CD14-positive monocyte (primary cell): ENCODE data around the gene RAB1A. TPM values are rescaled to one million over a fixed set of nuclear protein-coding genes. Genes with fewer than 3 reads are reported as not detected.

Experiments
- DNase-seq, 3 donors: peaks; one replicate each; pipeline ENCODE4 v3.0.0-alpha.2; 2011 to 2022
- H2AFZ ChIP-seq: 2 replicates; pipeline ENCODE4 v1.6.0; 2012; ENCODE audit warnings: mild to moderate bottlenecking, low read depth, low read length, inconsistent platforms; ENCODE audit not compliant: insufficient read depth, poor library complexity, severe bottlenecking
- H3K27ac ChIP-seq, 2 donors: 1 replicate in 1 of 2; 2 replicates in 1 of 2; pipeline ENCODE4 v1.5.1; 2012 to 2013; ENCODE audit warnings: low read length in 2 of 2, control low read depth in 1 of 2, inconsistent platforms in 1 of 2, low read depth in 1 of 2, mild to moderate bottlenecking in 1 of 2
- H3K27me3 ChIP-seq, 2 donors: one replicate each; pipeline versions ENCODE4 v1.6.0 to v1.6.1; 2011 to 2013; ENCODE audit warnings: low read length in 2 of 2; ENCODE audit not compliant: control insufficient read depth in 2 of 2, insufficient read depth in 2 of 2
- H3K36me3 ChIP-seq, 2 donors: replicated peaks in 1 of 2; 1 replicate in 1 of 2; 2 replicates in 1 of 2; pipeline versions ENCODE4 v1.5.1 to v1.6.1; 2012 to 2013; ENCODE audit warnings: low read length in 2 of 2, control low read depth in 1 of 2, inconsistent platforms in 1 of 2, mild to moderate bottlenecking in 1 of 2; ENCODE audit not compliant: insufficient read depth in 2 of 2, control insufficient read depth in 1 of 2
- H3K4me1 ChIP-seq, 2 donors: 1 replicate in 1 of 2; 2 replicates in 1 of 2; pipeline versions ENCODE4 v1.5.1 to v1.6.1; 2012 to 2013; ENCODE audit warnings: low read length in 2 of 2, control low read depth in 1 of 2, inconsistent platforms in 1 of 2, mild to moderate bottlenecking in 1 of 2, moderate library complexity in 1 of 2; ENCODE audit not compliant: insufficient read depth in 2 of 2, control insufficient read depth in 1 of 2
- H3K4me2 ChIP-seq: replicated peaks from 2 replicates; pipeline ENCODE3; 2012; ENCODE audit warnings: low read length, moderate library complexity, mild to moderate bottlenecking; ENCODE audit not compliant: poor library complexity, severe bottlenecking; ENCODE audit errors: extremely low read depth
- H3K4me3 ChIP-seq, 3 experiments: fragments of 200-600 bp in 1 of 3; sonication (generic) in 1 of 3; replicated peaks in 1 of 3; 1 replicate in 2 of 3; 2 replicates in 1 of 3; pipeline ENCODE4 v1.5.1; 2011 to 2013; ENCODE audit warnings: low read length in 3 of 3, mild to moderate bottlenecking in 3 of 3, control low read depth in 2 of 3, low read depth in 2 of 3, inconsistent platforms in 1 of 3, moderate library complexity in 1 of 3
- H3K79me2 ChIP-seq: 2 replicates; pipeline ENCODE4 v1.6.0; 2012; ENCODE audit warnings: mild to moderate bottlenecking, control low read depth, inconsistent platforms, low read length, moderate library complexity; ENCODE audit not compliant: insufficient read depth
- H3K9ac ChIP-seq: 2 replicates; pipeline ENCODE4 v1.6.0; 2017; ENCODE audit warnings: low read length, mild to moderate bottlenecking; ENCODE audit not compliant: insufficient read depth, poor library complexity, severe bottlenecking
- H3K9me3 ChIP-seq, 2 donors: replicated peaks in 1 of 2; 1 replicate in 1 of 2; 2 replicates in 1 of 2; pipeline versions ENCODE4 v1.5.1 to v1.6.1; 2012 to 2013; ENCODE audit warnings: low read length in 2 of 2, control low read depth in 1 of 2; ENCODE audit not compliant: control insufficient read depth in 1 of 2, insufficient read depth in 1 of 2
- H4K20me1 ChIP-seq: 2 replicates; pipeline ENCODE4 v1.6.0; 2012; ENCODE audit warnings: mild to moderate bottlenecking, low read length, control low read depth, moderate library complexity; ENCODE audit not compliant: insufficient read depth
- H3K27ac Mint-ChIP-seq, 7 donors: one replicate each; pipeline ENCODE4 v1.8.0; 2020; ENCODE audit warnings: mild to moderate bottlenecking in 7 of 7, mixed read lengths in 7 of 7, moderate library complexity in 6 of 7, inconsistent platforms in 2 of 7
- H3K27me3 Mint-ChIP-seq, 3 donors: one replicate each; pipeline ENCODE4 v1.8.0; 2021 to 2022; ENCODE audit warnings: low read depth in 3 of 3, mild to moderate bottlenecking in 3 of 3, mixed read lengths in 3 of 3, moderate library complexity in 3 of 3, inconsistent platforms in 1 of 3
- H3K36me3 Mint-ChIP-seq, 2 donors: one replicate each; pipeline ENCODE4 v1.8.0; 2020; ENCODE audit warnings: mixed read lengths in 2 of 2, inconsistent platforms in 1 of 2, mild to moderate bottlenecking in 1 of 2
- H3K4me1 Mint-ChIP-seq: one replicate; pipeline ENCODE4 v1.8.0; 2020; ENCODE audit warnings: mild to moderate bottlenecking, mixed read lengths
- H3K4me3 Mint-ChIP-seq, 2 donors: one replicate each; pipeline ENCODE4 v1.8.0; 2020; ENCODE audit warnings: mild to moderate bottlenecking in 2 of 2, mixed read lengths in 2 of 2, moderate library complexity in 1 of 2
- H3K9me3 Mint-ChIP-seq, 7 donors: one replicate each; pipeline ENCODE4 v1.8.0; 2020 to 2022; ENCODE audit warnings: mixed read lengths in 7 of 7, mild to moderate bottlenecking in 6 of 7, moderate library complexity in 6 of 7, inconsistent platforms in 2 of 7
- WGBS: methylation state at CpG from one replicate; pipeline ENCODE4 v1.1.5; 2013; ENCODE audit warnings: missing lambda C conversion rate; ENCODE audit not compliant: insufficient coverage; 5-methylcytosine and 5-hydroxymethylcytosine counted together
- intact Hi-C, 2 donors: fragments of 100-400 bp; cut with micrococcal nuclease; formaldehyde crosslinking; loops; one replicate each; pipeline versions ENCODE4 v1.15.0 to v1.15.1; 2023
- polyA plus RNA-seq, 3 donors: library from polyadenylated mRNA; depleted of rRNA in 1 of 3; unstranded in 2 of 3; stranded (reverse) in 1 of 3; fragments of 300-500 nt in 2 of 3; fragments of >200 nt in 1 of 3; fragmentation: Illumina TruSeq in 2 of 3; gene quantifications; 1 replicate in 2 of 3; 2 replicates in 1 of 3; pipeline ENCODE4 v1.2.3, GENCODE V29; 2012 to 2021
- TF ChIP-seq, protein P1 (sequence below): fragments of 200-600 bp; IDR thresholded peaks from one replicate; pipeline ENCODE4 v1.8.0; 2022; ENCODE audit warnings: antibody characterized with exemption, mild to moderate bottlenecking

The RAB1A gene
- polyA plus RNA-seq, 3 donors, result 106 to 124 (median 110) TPM

DNA sequence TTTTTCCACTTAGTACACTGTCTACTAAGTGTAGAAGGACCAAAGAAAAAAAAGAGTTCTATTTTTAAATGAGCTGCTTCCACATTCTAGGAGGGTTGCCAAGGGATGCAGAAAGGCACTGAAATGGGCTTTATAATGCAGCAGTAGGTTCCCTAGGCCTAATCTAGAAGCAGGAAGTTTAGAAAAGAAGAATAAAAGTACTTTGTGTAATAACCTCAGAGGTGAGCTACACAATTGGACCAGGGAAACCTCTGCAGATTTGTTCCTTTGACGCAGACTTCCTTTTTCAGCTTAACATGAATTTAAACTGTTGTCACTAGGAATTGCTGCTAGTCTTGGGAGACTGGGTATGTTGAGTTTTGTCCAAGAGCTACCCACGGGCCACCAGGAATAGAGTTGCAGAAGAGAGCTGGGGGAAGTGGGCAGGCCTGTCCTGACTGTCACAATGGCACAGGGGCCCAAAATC, 34.6 kb upstream of the RAB1A start:
- H3K4me1 ChIP-seq, result peaks cover 37 to 41% of the 10 kb centered on the region in 2 donors
- no peak overlapping the region for H3K4me3 ChIP-seq
- Mint-ChIP-seq H3K27ac (peak overlapping the region; percentile 69 to 89 (median 77)), H3K27me3 (peaks cover 0 to 3% (median 2%) of the 10 kb centered on the region in 3 donors), H3K36me3 (no peaks in the 10 kb centered on the region), H3K4me1 (peaks cover 40% of the 10 kb centered on the region), H3K9me3 (no peaks in the 10 kb centered on the region), H3K4me3 (no peak overlapping the region)
- H2AFZ ChIP-seq, result peak overlapping the region; percentile 15
- TF ChIP-seq, protein P1, sequence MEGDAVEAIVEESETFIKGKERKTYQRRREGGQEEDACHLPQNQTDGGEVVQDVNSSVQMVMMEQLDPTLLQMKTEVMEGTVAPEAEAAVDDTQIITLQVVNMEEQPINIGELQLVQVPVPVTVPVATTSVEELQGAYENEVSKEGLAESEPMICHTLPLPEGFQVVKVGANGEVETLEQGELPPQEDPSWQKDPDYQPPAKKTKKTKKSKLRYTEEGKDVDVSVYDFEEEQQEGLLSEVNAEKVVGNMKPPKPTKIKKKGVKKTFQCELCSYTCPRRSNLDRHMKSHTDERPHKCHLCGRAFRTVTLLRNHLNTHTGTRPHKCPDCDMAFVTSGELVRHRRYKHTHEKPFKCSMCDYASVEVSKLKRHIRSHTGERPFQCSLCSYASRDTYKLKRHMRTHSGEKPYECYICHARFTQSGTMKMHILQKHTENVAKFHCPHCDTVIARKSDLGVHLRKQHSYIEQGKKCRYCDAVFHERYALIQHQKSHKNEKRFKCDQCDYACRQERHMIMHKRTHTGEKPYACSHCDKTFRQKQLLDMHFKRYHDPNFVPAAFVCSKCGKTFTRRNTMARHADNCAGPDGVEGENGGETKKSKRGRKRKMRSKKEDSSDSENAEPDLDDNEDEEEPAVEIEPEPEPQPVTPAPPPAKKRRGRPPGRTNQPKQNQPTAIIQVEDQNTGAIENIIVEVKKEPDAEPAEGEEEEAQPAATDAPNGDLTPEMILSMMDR, result no peak
- intact Hi-C loops, result no loop called here
- 0% methylated on average over 2 of the region's 2 CpGs for WGBS
- no peaks in the 10 kb centered on the region for H3K36me3 ChIP-seq
- no peak overlapping the region for H3K9ac ChIP-seq
- peak in 1 of 3 donors; percentile 23 for DNase-seq
- no peaks in the 10 kb centered on the region for H4K20me1 ChIP-seq
- no peaks in the 10 kb centered on the region for H3K27me3 ChIP-seq
- H3K27ac ChIP-seq, result peak overlapping the region; percentile 9 to 59
- no peak overlapping the region for H3K4me2 ChIP-seq
- H3K9me3 ChIP-seq, result no peaks in the 10 kb centered on the region
- no peaks in the 10 kb centered on the region for H3K79me2 ChIP-seq

DNA sequence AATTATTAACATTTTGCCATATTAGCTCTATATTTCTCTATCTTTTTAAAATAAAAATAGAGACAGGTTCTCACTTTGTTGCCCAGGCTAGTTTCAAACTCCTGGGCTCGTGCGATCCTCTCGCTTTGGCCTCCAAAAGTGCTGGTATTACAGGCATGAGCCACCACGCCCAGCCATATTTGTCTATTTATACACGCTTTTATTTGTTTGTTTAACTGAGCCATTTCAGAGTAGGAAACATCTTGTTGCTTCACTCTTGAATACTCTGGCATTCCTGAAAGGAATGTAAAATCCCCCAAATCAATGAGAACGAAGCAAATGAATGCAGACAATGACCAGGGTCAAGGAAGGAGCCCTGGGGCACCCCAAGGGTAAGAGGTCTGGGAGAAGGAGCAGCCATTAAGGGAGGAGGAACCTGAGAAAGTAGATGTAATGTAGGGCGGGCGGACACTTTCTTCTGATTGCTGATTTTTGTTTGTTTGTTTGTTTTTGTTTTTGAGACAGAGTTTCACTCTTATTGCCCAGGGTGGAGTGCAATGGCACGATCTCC, 31.7 kb upstream of the RAB1A start:
- WGBS, result 95% methylated on average over 7 of the region's 9 CpGs
- H2AFZ ChIP-seq, result no peak overlapping the region
- Mint-ChIP-seq H3K4me1 (peaks cover 42% of the 10 kb centered on the region), H3K36me3 (no peaks in the 10 kb centered on the region), H3K27ac (no peak overlapping the region), H3K9me3 (no peaks in the 10 kb centered on the region), H3K27me3 (peaks cover 2 to 3% (median 2%) of the 10 kb centered on the region in 3 donors), H3K4me3 (no peak overlapping the region)
- H3K9me3 ChIP-seq, result no peaks in the 10 kb centered on the region
- no peak overlapping the region for H3K4me2 ChIP-seq
- no peak overlapping the region for H3K9ac ChIP-seq
- H3K4me3 ChIP-seq, result no peak overlapping the region
- TF ChIP-seq, protein P1, result no peak
- no peaks in the 10 kb centered on the region for H3K27me3 ChIP-seq
- DNase-seq, result no peak
- intact Hi-C loops, result no loop called here
- no peaks in the 10 kb centered on the region for H4K20me1 ChIP-seq
- H3K36me3 ChIP-seq, result no peaks in the 10 kb centered on the region
- H3K79me2 ChIP-seq, result no peaks in the 10 kb centered on the region
- H3K4me1 ChIP-seq, result peaks cover 37 to 42% of the 10 kb centered on the region in 2 donors
- H3K27ac ChIP-seq, result no peak overlapping the region
